Heart right ventricle (tissue), 16 donors: Measurements from ENCODE around the gene PDZD2. TPM values are rescaled to one million over a fixed set of nuclear protein-coding genes. Genes with fewer than 3 reads are reported as not detected.

Source experiments
- ATAC-seq, 8 donors: fragments of 200-7000 bp; cut with Tn5 transposase; one replicate each; pipeline ENCODE4 v1.9.1; 2020; ENCODE audit warnings: mild to moderate bottlenecking in 8 of 8, moderate library complexity in 8 of 8, moderate number of reproducible peaks in 1 of 8
- DNase-seq, 2 donors: peaks; one replicate each; pipeline ENCODE4 v3.0.0-alpha.2; 2020
- H3K27ac ChIP-seq, 10 donors: fragments of 200-600 bp; sonication (generic) in 2 of 10; one replicate each; pipeline versions ENCODE4 v1.5.0 to v1.8.0; 2020 to 2022; ENCODE audit warnings: mild to moderate bottlenecking in 3 of 10
- H3K27me3 ChIP-seq, 7 donors: fragments of 200-600 bp; one replicate each; pipeline ENCODE4 v1.8.0; 2021 to 2022; ENCODE audit warnings: mild to moderate bottlenecking in 2 of 7
- H3K36me3 ChIP-seq, 9 donors: fragments of 200-600 bp; sonication (generic) in 1 of 9; one replicate each; pipeline versions ENCODE4 v1.5.0 to v1.8.0; 2020 to 2022; ENCODE audit warnings: mild to moderate bottlenecking in 2 of 9
- H3K4me1 ChIP-seq, 9 donors: fragments of 200-600 bp; sonication (generic) in 1 of 9; one replicate each; pipeline versions ENCODE4 v1.5.0 to v1.8.0; 2020 to 2022; ENCODE audit warnings: mild to moderate bottlenecking in 4 of 9
- H3K4me3 ChIP-seq, 10 donors: fragments of 200-600 bp; sonication (generic) in 2 of 10; one replicate each; pipeline versions ENCODE4 v1.5.0 to v1.8.0; 2020 to 2022; ENCODE audit warnings: mild to moderate bottlenecking in 7 of 10, moderate library complexity in 2 of 10
- H3K9me3 ChIP-seq, 11 donors: fragments of 200-600 bp in 10 of 11; sonication (generic) in 2 of 11; one replicate each; pipeline versions ENCODE4 v1.5.0 to v1.8.0; 2013 to 2022; ENCODE audit warnings: mild to moderate bottlenecking in 2 of 11, control low read depth in 1 of 11, moderate library complexity in 1 of 11
- CTCF ChIP-seq, 9 donors: fragments of 200-600 bp; sonication (generic) in 2 of 9; IDR thresholded peaks; one replicate each; pipeline versions ENCODE4 v1.5.0 to v1.8.0; 2021 to 2022; ENCODE audit warnings: antibody characterized with exemption in 9 of 9, mild to moderate bottlenecking in 5 of 9, moderate library complexity in 1 of 9
- WGBS, 2 donors: extraction: QIAGEN DNeasy Blood & Tissue Kit; methylation state at CpG; one replicate each; pipeline ENCODE4 v1.1.7; 2013; ENCODE audit warnings: inconsistent platforms in 1 of 2; 5-methylcytosine and 5-hydroxymethylcytosine counted together
- intact Hi-C, 10 donors: fragments of 100-400 bp; cut with DNase I; formaldehyde crosslinking; loops; one replicate each; pipeline versions ENCODE4 v1.11.1 to v1.14.2; 2022
- microRNA-seq, 2 donors: library from miRNA; unstranded; fragments of <30 nt; microRNA quantifications; one replicate each; pipeline ENCODE4 v1.2.0, GENCODE V29; 2021
- polyA plus RNA-seq, 2 donors: library from polyadenylated mRNA; stranded (reverse); fragments of 200-250 nt; gene quantifications; one replicate each; pipeline ENCODE4 v1.2.3, GENCODE V29; 2013
- total RNA-seq, 10 donors: library from RNA; stranded (reverse); fragmentation: NEBNext Ultra II Directional in 3 of 10; extraction: Animal tissue kit (Norgen Biotek cat#: 25700) in 3 of 10; gene quantifications; one replicate each; pipeline versions ENCODE4 v1.2.1 to v1.2.4, GENCODE V29; 2021 to 2023
- donor health status: Arrhythmogenic right ventricular cardiomyopathy.
- donor health status: ischemic (EF 13 %, LVEDD 7.1; RV severe dilation, severe dysfunction).
- donor health status: healthy with polysubstance abuse.
- donor health status: DM: no; HTN: yes; CAD: no.
- donor health status: DM: no; HTN: no; CAD: no.
- donor health status: ischemic (EF 25% LVEDD 6.9; RV normal size, moderate dysfunction).
- donor health status: ischemic (EF 25% LVEDD 5.7; RV mildly dilated, moderate dysfunction).
- donor health status: healthy.
- donor health status: DM: yes; HTN: yes; CAD: no.
- donor health status: Ischemic cardiomyopathy.
- donor health status: ischemic (EF 35%, LVEDD 5.7; RV mildly dilated, moderate dysfunction).
- donor health status: nonischemic (EF 11% LVEDD 7.7; RV severe dilation, severe dysfunction).
- donor health status: DM: yes; HTN: yes; CAD: no.
- donor health status: PGD.
- donor health status: ischemic (EF 29% LVEDD 5.4; RV normal size, mild dysfunction).
- donor health status: nonischemic (EF 23%, LVEDD 6.1; RV moderate dilation, normal function).

The PDZD2 gene
- total and polyA plus RNA-seq, 12 donors: 9.0 to 117 (median 82.5) TPM

- Histone ChIP-seq H3K4me3 (no peak overlapping the region), H3K4me1 (peaks cover 19 to 66% (median 56%) of the 10 kb centered on the region in 9 donors), H3K9me3 (no peaks in the 10 kb centered on the region), H3K27me3 (no peaks in the 10 kb centered on the region), H3K27ac (no peak overlapping the region), H3K36me3 (peaks cover 0 to 12% (median 0%) of the 10 kb centered on the region in 9 donors)
- TF ChIP-seq CTCF (IDR thresholded peaks at IDR 0.05): no peak
- intact Hi-C loops: no loop called here
- ATAC-seq (no peak), DNase-seq (no peak)
- WGBS, 2 donors: 61 to 70% methylated on average over 2 of the region's 2 CpGs
Measured at GRCh38 chr5:32158679-32158975, 519.7 kb downstream of the PDZD2 start.

DNA sequence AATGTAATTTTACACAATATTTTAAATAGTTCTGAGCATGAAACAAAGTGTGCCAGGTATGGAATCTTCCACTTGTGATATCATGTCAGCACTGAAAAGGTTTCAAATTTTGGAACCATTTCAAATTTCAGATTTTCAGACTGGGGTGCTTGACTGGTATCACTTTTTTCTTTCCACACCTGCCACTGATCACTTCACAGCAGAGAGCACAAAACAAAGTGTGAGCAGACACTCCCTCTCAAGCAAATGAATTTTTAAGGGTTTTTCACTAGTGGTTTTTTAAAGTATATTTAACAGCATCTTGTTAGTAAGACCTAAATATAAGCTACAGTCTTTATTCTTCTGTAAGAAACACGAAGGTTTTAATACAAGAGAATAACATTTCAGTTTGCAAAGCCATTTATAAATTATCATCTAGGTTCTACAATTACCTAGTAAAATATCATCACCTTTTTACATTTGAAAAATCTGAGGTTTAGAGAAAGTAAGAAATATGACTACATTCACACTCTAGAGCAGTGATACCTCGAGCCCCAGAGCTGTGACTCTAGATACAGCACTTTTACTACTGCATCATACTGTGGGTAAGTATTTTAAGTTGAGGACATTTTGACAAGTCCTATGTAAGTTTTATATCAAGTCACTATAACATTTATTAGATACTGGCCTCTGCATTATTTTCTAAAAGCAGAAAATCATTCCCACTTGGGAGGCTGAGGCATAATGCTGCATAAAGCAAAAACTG lies 520.6 kb downstream of the PDZD2 start:
- Histone ChIP-seq H3K27me3 (no peaks in the 10 kb centered on the region), H3K27ac (no peak overlapping the region), H3K4me1 (peaks cover 13 to 66% (median 56%) of the 10 kb centered on the region in 9 donors), H3K4me3 (no peak overlapping the region), H3K36me3 (peaks cover 0 to 12% (median 0%) of the 10 kb centered on the region in 9 donors), H3K9me3 (no peaks in the 10 kb centered on the region)
- intact Hi-C loops: no loop called here
- ATAC-seq (peak in 1 of 8 donors; percentile 15), DNase-seq (no peak)
- 59% methylated on average over 2 of the region's 2 CpGs for WGBS, 2 donors
- no peak for TF ChIP-seq CTCF (IDR thresholded peaks at IDR 0.05)

DNA sequence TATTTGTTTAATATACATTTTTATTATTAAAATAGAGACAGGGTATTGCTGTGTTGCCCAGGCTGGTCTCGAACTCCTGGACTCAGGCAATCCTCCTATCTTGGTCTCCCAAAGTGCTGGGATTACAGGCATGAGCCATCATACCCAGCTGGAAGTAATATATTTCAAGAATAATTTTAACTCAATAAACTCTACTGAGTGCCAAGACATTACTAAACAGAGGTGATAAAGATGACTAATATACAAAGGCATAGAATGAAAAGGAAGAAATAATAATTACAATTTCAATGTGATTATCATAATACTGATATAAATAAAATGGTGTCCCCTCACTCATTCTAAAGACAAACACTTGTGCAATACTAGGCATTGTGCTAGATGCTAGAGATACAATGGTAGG lies 521.3 kb downstream of the PDZD2 start:
- 97% methylated on average over 1 of the region's 1 CpG for WGBS, 2 donors
- peaks cover 12 to 68% (median 57%) of the 10 kb centered on the region in 9 donors for H3K4me1 ChIP-seq
- intact Hi-C loops: no loop called here
- no peak for DNase-seq
- TF ChIP-seq CTCF (IDR thresholded peaks at IDR 0.05): no peak
- no peak overlapping the region for H3K4me3 ChIP-seq
- no peaks in the 10 kb centered on the region for H3K27me3 ChIP-seq
- H3K27ac ChIP-seq: no peak overlapping the region
- ATAC-seq: no peak
- H3K9me3 ChIP-seq: no peaks in the 10 kb centered on the region
- peaks cover 0 to 14% (median 0%) of the 10 kb centered on the region in 9 donors for H3K36me3 ChIP-seq

Small RNAs within 50 kb of the gene (microRNA-seq; reads per million reads assigned to microRNA genes)
- 0 reads per million in 2 donors for gene MIR4279

Other genes starting within 250 kb of the PDZD2 start
- gene DROSHA, start 107.0 kb upstream of the PDZD2 start, total RNA-seq: 10 to 100 TPM; 29.8 to 47.6 (median 36.2) TPM
- gene DROSHA, start 107.0 kb upstream of the PDZD2 start, polyA plus RNA-seq: 10 to 100 TPM; 32.1 to 40.9 TPM
- gene C5orf22, start 106.8 kb upstream of the PDZD2 start, total RNA-seq: 10 to 100 TPM; 19.6 to 33.0 (median 25.7) TPM
- 10 to 100 TPM in 1 of 2 donors, 1 to 10 TPM in 1; 5.7 to 13.1 TPM for gene C5orf22, start 106.8 kb upstream of the PDZD2 start, polyA plus RNA-seq